ENCODE results near the gene GCHFR. TPM values are rescaled to one million over a fixed set of nuclear protein-coding genes. Genes with fewer than 3 reads are reported as not detected.

The GCHFR gene
- total and polyA plus RNA-seq, 2 experiments from 2014 or later, result 97.2 to 213 TPM

GRCh38 chr15:40768521-40769273 is 4.8 kb downstream of the GCHFR start:
- H3K79me2 ChIP-seq, result no peaks in the 10 kb centered on the region
- H3K9me2 ChIP-seq (replicated peaks; ENCODE audit: insufficient read depth), result no peaks in the 10 kb centered on the region
- no peak overlapping the region for H2AFZ ChIP-seq
- no peaks in the 10 kb centered on the region for H4K20me1 ChIP-seq (ENCODE audit: insufficient read depth, poor library complexity, severe bottlenecking)
- peak overlapping the region; percentile 75 for H3K27ac ChIP-seq
- 93% methylated on average over 21 of the region's 21 CpGs for WGBS (ENCODE audit: low lambda C conversion rate, missing lambda C conversion rate)
- peaks cover 32% of the 10 kb centered on the region for H3K4me1 ChIP-seq (ENCODE audit: insufficient read depth)
- H3K9me3 ChIP-seq (ENCODE audit: low read depth), result no peaks in the 10 kb centered on the region
- no peak overlapping the region for H3K4me3 ChIP-seq
- H3K27me3 ChIP-seq, result no peaks in the 10 kb centered on the region
- DNase-seq (ENCODE audit: low spot score), result no peak
- TF ChIP-seq EZH2phosphoT487 (IDR thresholded peaks at IDR 0.05; ENCODE audit: low read depth, severe bottlenecking, unreplicated experiment), result no peak
- TF ChIP-seq CTCF (IDR thresholded peaks at IDR 0.05; ENCODE audit: poor library complexity), result no peak
- H3K36me3 ChIP-seq (replicated peaks; ENCODE audit: insufficient read depth, low read depth), result no peaks in the 10 kb centered on the region
- H3K4me2 ChIP-seq, result no peak overlapping the region

- no peaks in the 10 kb centered on the region for H3K79me2 ChIP-seq
- H3K27me3 ChIP-seq, result no peaks in the 10 kb centered on the region
- H2AFZ ChIP-seq, result no peak within 1 kb of the TSS
- peak within 1 kb of the TSS; percentile 81 for H3K27ac ChIP-seq
- H3K36me3 ChIP-seq (replicated peaks; ENCODE audit: insufficient read depth, low read depth), result no peaks in the 10 kb centered on the region
- H4K20me1 ChIP-seq (ENCODE audit: insufficient read depth, poor library complexity, severe bottlenecking), result no peaks in the 10 kb centered on the region
- peaks cover 31% of the 10 kb centered on the region for H3K4me1 ChIP-seq (ENCODE audit: insufficient read depth)
- peak; percentile 72 for DNase-seq (ENCODE audit: low spot score)
- H3K9me3 ChIP-seq (ENCODE audit: low read depth), result no peaks in the 10 kb centered on the region
- WGBS (ENCODE audit: low lambda C conversion rate, missing lambda C conversion rate), result 79% methylated on average over 28 of the region's 28 CpGs
- no peaks in the 10 kb centered on the region for H3K9me2 ChIP-seq (replicated peaks; ENCODE audit: insufficient read depth)
- H3K4me2 ChIP-seq, result no peak within 1 kb of the TSS
- TF ChIP-seq EZH2phosphoT487 (IDR thresholded peaks at IDR 0.05; ENCODE audit: low read depth, severe bottlenecking, unreplicated experiment) (no peak), EZH2 (IDR thresholded peaks at IDR 0.05; ENCODE audit: borderline replicate concordance) (no peak), CTCF (IDR thresholded peaks at IDR 0.05; ENCODE audit: poor library complexity) (no peak)
- no peak within 1 kb of the TSS for H3K4me3 ChIP-seq
Observed at GRCh38 chr15:40769274-40770146, 5.6 kb downstream of the GCHFR start, which contains the start of gene C15orf62. Gene C15orf62 (plus strand): TSS chr15:40769980. CDS start chr15:40770496, 516 bp downstream.

GRCh38 chr15:40770147-40770721 is 6.4 kb downstream of the GCHFR start:
- Histone ChIP-seq H3K4me3 (no peak overlapping the region), H3K4me2 (no peak overlapping the region), H3K79me2 (no peaks in the 10 kb centered on the region), H3K27me3 (no peaks in the 10 kb centered on the region), H3K9me2 (replicated peaks; ENCODE audit: insufficient read depth) (no peaks in the 10 kb centered on the region), H3K36me3 (replicated peaks; ENCODE audit: insufficient read depth, low read depth) (no peaks in the 10 kb centered on the region), H3K27ac (peak overlapping the region; percentile 81), H4K20me1 (ENCODE audit: insufficient read depth, poor library complexity, severe bottlenecking) (no peaks in the 10 kb centered on the region), H3K4me1 (ENCODE audit: insufficient read depth) (peaks cover 24% of the 10 kb centered on the region), H2AFZ (no peak overlapping the region), H3K9me3 (ENCODE audit: low read depth) (no peaks in the 10 kb centered on the region)
- no peak for DNase-seq (ENCODE audit: low spot score)
- no peak for TF ChIP-seq EZH2 (IDR thresholded peaks at IDR 0.05; ENCODE audit: borderline replicate concordance)
- 90% methylated on average over 17 of the region's 17 CpGs for WGBS (ENCODE audit: low lambda C conversion rate, missing lambda C conversion rate)

Data from hepatocyte (in vitro differentiated cells).